HG03354 (cell line): Measurements from ENCODE around the gene MKI67.
"Not testable (repeated sequence)": the region's sequence is repeated elsewhere in the genome, so short reads cannot be mapped to it uniquely, and the experiment has no call there.

Source experiments
- ATAC-seq: cut with Tn5 transposase; IDR thresholded peaks from one replicate; pipeline ENCODE4 v1.9.1; 2021; ENCODE audit warnings: mild to moderate bottlenecking; ENCODE audit not compliant: unreplicated experiment, poor library complexity, severe bottlenecking

The MKI67 gene

GRCh38 chr10:128113026-128113425, 13.2 kb downstream of the MKI67 start:
- ATAC-seq = no peak

GRCh38 chr10:128111696-128112095, 14.5 kb downstream of the MKI67 start:
- ATAC-seq = no peak

- ATAC-seq = no peak
Observed at GRCh38 chr10:128110339-128110738, 15.9 kb downstream of the MKI67 start.

- ATAC-seq = no peak
Observed at GRCh38 chr10:128109707-128110106, 16.5 kb downstream of the MKI67 start.

GRCh38 chr10:128105383-128105782, 20.8 kb downstream of the MKI67 start:
- no peak for ATAC-seq

- ATAC-seq = no peak
Observed at GRCh38 chr10:128103229-128103714, 23.0 kb downstream of the MKI67 start.

- no peak for ATAC-seq
Observed at GRCh38 chr10:128102480-128103228, 23.6 kb downstream of the MKI67 start.

GRCh38 chr10:128101901-128102300, 24.3 kb downstream of the MKI67 start:
- ATAC-seq = no peak

GRCh38 chr10:128099901-128100300, 26.3 kb downstream of the MKI67 start:
- ATAC-seq = no peak

GRCh38 chr10:128098631-128099030, 27.6 kb downstream of the MKI67 start:
- no peak for ATAC-seq

GRCh38 chr10:128097783-128098182, 28.4 kb downstream of the MKI67 start:
- no peak for ATAC-seq

- no peak for ATAC-seq
Observed at GRCh38 chr10:128096486-128097199, 29.6 kb downstream of the MKI67 start.

GRCh38 chr10:128095753-128096469, 30.3 kb downstream of the MKI67 start:
- no peak for ATAC-seq

- ATAC-seq = no peak
Observed at GRCh38 chr10:128095027-128095752, 31.0 kb downstream of the MKI67 start.

GRCh38 chr10:128094596-128094995, 31.6 kb downstream of the MKI67 start:
- not testable (repeated sequence) for ATAC-seq

- no peak for ATAC-seq
Observed at GRCh38 chr10:128092454-128092853, 33.8 kb downstream of the MKI67 start.

- ATAC-seq = no peak
Observed at GRCh38 chr10:128091636-128092210, 34.5 kb downstream of the MKI67 start.

- ATAC-seq = no peak
Observed at GRCh38 chr10:128087884-128088709, 38.1 kb downstream of the MKI67 start.
